ENCODE data around the gene CHAF1A.

- TF ChIP-seq EZH2 (IDR thresholded peaks at IDR 0.05; ENCODE audit: borderline replicate concordance, low read depth, low read length, severe bottlenecking), result no peak
- no peak for TF ChIP-seq CTCF (IDR thresholded peaks at IDR 0.05; ENCODE audit: borderline replicate concordance, extremely low read depth, low read length, poor library complexity, severe bottlenecking)
Observed at GRCh38 chr19:4376991-4377781, 25.3 kb upstream of the CHAF1A start.
